Stimulated activated CD8-positive, alpha-beta memory T cell treated with anti-CD3 and anti-CD28 coated beads, Interleukin-12 subunit alpha, Interleukin-12 subunit beta, amount 100 ng/mL, for 4 hours (primary cell): ENCODE data around the gene C16orf78.

Source experiments
- DNase-seq: peaks from one replicate; pipeline ENCODE4 v3.0.0-alpha.2; 2020; ENCODE audit warnings: low read depth

The C16orf78 gene

GRCh38 chr16:49395021-49395420 is 21.4 kb downstream of the C16orf78 start:
- no peak for DNase-seq

- DNase-seq = no peak
These were observed 22.7 kb downstream of the C16orf78 start for GRCh38 chr16:49396206-49396720.

- no peak for DNase-seq
These were observed 25.2 kb downstream of the C16orf78 start for GRCh38 chr16:49398761-49399160.

- DNase-seq = no peak
These were observed 26.2 kb downstream of the C16orf78 start for GRCh38 chr16:49399594-49400364.

GRCh38 chr16:49400611-49401010 is 27.0 kb downstream of the C16orf78 start:
- DNase-seq = no peak

- no peak for DNase-seq
These were observed 31.5 kb downstream of the C16orf78 start for GRCh38 chr16:49405123-49405522.

- DNase-seq = no peak
These were observed 31.9 kb downstream of the C16orf78 start for GRCh38 chr16:49405530-49405929.

- peak; percentile 15 for DNase-seq
These were observed 34.4 kb downstream of the C16orf78 start for GRCh38 chr16:49407873-49408550.

- DNase-seq = no peak
These were observed 35.5 kb downstream of the C16orf78 start for GRCh38 chr16:49409121-49409520.

- no peak for DNase-seq
These were observed 36.6 kb downstream of the C16orf78 start for GRCh38 chr16:49410226-49410625.

- no peak for DNase-seq
These were observed 37.7 kb downstream of the C16orf78 start for GRCh38 chr16:49411121-49411970.

- DNase-seq = no peak
These were observed 41.1 kb downstream of the C16orf78 start for GRCh38 chr16:49414671-49415070.

GRCh38 chr16:49415083-49415482 is 41.5 kb downstream of the C16orf78 start:
- DNase-seq = no peak

- DNase-seq = no peak
These were observed 42.5 kb downstream of the C16orf78 start for GRCh38 chr16:49416001-49416675.

GRCh38 chr16:49417354-49417753 is 43.8 kb downstream of the C16orf78 start:
- DNase-seq = no peak

GRCh38 chr16:49419006-49419405 is 45.4 kb downstream of the C16orf78 start:
- DNase-seq = no peak

GRCh38 chr16:49419862-49420261 is 46.3 kb downstream of the C16orf78 start:
- no peak for DNase-seq

- no peak for DNase-seq
These were observed 49.3 kb downstream of the C16orf78 start for GRCh38 chr16:49422896-49423295.

GRCh38 chr16:49424961-49425360 is 51.4 kb downstream of the C16orf78 start:
- DNase-seq = no peak

GRCh38 chr16:49427771-49428170 is 54.2 kb downstream of the C16orf78 start:
- no peak for DNase-seq

- DNase-seq = no peak
These were observed 55.2 kb downstream of the C16orf78 start for GRCh38 chr16:49428808-49429207.

- DNase-seq = no peak
These were observed 57.4 kb downstream of the C16orf78 start for GRCh38 chr16:49431040-49431439.
